ENCODE data around the gene ABCC12.
"Not testable (repeated sequence)": the region's sequence is repeated elsewhere in the genome, so short reads cannot be mapped to it uniquely, and the experiment has no call there.

Gene ABCC12

DNA sequence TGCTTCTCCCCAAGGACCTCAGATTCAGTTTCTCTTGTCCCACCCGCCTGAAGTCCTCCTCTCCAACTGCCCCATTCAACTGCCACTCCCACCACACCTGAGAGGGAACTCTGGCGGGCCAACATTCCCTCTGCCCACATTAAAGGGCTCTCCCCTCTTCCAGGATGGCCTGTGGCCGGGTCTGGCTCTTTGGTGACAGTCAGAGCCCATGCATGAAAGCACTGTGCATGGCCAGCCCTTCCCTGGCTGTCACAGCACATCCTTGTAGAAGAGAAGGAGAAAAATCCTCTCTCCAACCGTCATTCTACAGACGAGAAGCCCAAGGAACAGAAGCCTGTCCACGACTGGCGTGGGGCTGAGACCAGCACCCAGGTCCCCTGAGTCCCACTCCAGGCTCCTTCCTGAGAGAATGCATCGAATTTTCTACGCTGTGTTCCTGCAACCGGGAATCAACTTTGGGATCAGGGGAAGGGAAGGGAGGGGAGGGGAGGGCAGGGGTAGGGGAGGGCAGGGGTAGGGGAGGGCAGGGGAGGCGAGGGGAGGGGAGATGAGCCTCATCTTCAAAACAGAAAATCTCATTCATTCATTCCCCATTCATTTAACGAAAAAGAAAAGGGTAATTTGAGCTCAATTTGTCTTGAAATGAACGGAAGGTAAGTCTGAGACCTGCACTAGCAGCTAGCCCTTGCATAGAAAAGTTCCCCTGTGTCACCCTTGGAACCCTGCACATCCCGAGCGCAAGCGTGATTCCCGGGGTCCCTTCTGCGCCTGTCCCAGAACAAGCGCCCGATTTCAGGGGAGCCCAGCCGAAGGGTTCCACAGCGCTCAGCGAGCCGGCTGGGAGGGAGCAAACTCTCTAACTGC lies at the start of gene ABCC12:
Gene ABCC12, minus strand, starts transcription at position 68 of the 864 bp plus-strand sequence. CDS start 9,569 bp downstream, outside the sequence.
- in situ Hi-C loops (cut with MboI; ENCODE audit: low sequenced_read_pairs): loop anchor here (25.0 kb wide), 1 partner anchor 1019 kb away; the partner anchor contains the start of gene NETO2

DNA sequence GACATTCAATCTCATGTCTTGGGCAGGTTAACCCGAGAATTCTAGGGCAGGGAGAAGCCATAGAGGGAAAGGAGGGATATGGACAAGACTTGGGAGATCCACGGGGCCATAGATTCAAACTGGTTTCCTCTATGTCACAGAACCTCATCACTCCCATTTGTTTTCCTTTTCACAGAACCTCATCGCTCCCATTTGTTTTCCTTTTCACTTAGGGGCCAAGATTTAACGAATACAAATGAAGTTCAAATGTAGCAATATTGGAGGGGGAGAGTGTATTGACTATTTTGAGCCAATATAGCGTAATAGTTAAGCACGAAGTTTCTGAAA lies 49.0 kb upstream of the ABCC12 start:
- in situ Hi-C loops (cut with MboI; ENCODE audit: low sequenced_read_pairs): no loop called here

DNA sequence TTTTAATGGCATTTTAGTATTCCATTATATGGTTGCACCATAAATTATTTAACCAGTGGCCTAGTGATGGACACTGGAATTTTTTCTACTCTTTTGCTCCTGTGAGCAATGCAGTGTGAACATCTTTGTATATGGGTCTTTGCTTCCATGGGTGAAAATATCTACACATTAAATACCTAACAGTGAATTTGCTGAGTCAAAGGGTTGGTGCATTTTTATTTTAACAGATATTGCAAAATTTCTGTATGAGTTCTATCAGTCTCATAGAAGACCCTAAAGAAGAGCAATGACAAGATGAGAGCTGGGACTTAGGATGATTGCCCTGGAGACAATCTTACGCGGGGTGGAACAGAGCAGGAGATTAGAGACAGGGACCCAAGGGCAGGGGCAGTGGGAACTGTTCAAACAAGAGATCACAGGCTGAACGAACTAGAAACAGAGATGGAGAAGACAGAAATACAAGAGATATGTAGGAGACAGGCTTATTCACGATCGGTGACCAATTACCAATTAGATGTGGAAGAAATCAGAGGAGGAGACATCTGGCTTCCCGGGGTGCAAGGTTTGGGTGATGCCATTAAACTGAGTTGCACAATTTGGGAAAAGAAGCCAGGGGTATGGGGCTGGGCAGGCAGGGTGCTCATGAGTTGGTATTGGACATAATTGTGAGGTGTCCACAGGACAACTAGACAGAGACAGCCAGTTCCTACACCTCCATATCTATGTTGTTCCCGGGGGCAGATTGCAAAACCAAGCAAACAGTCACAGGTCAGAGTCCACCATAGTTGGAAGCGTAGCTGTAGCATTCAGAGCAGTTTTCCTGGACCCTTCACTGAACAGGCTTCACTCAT lies 48.4 kb upstream of the ABCC12 start:
- in situ Hi-C loops (cut with MboI; ENCODE audit: low sequenced_read_pairs): no loop called here

DNA sequence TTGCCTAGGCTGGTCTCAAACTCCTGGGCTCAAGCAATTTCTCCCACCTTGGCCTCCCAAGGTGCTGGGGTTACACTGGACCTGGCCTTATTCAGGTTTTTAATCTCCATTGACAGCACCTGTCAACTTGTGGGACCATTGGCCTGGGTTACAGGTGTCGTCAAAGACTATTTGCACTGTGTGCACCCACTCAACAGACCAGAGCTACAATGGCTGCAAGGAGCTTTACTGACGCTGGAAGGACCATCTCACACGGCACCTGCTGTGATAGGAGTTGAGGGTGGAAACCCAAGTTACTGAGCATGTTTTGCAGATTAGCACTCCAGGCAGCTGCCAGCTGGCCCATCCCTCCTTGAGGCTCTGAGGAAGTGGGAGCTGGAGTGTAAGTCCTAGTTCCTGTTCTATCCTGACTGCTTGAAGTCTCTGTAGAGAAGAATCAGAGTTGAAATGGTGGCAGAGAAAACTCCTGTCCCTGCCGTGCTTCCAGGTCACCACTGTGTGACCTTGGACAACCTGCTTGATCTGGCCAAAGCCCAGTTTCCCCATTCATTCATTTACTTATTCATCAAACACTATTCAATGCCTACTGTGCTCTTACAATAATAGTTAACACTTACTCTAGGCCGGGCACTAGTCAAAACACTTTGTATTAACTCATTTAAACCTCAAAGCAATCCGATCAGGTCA lies 45.9 kb upstream of the ABCC12 start:
- in situ Hi-C loops (cut with MboI; ENCODE audit: low sequenced_read_pairs): no loop called here

DNA sequence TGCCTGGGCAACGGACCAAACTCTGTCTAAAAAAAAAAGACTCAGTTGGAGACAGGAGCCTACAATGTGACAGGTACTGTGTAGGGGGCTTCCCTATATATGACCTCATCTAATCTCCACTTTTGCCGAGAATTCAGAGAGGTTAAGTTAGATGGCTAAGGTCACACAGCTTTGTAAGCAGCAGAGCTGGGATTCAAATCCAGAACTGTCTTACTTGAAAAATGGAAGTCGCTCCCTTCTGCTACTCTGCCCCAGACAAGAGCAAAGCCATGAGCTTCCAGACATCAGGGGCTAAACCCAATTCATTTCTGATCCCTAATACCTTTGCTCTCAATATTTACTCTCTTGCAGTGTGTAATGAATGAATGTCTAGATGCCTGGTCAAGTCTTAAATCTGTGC lies 41.5 kb upstream of the ABCC12 start:
- in situ Hi-C loops (cut with MboI; ENCODE audit: low sequenced_read_pairs): no loop called here

DNA sequence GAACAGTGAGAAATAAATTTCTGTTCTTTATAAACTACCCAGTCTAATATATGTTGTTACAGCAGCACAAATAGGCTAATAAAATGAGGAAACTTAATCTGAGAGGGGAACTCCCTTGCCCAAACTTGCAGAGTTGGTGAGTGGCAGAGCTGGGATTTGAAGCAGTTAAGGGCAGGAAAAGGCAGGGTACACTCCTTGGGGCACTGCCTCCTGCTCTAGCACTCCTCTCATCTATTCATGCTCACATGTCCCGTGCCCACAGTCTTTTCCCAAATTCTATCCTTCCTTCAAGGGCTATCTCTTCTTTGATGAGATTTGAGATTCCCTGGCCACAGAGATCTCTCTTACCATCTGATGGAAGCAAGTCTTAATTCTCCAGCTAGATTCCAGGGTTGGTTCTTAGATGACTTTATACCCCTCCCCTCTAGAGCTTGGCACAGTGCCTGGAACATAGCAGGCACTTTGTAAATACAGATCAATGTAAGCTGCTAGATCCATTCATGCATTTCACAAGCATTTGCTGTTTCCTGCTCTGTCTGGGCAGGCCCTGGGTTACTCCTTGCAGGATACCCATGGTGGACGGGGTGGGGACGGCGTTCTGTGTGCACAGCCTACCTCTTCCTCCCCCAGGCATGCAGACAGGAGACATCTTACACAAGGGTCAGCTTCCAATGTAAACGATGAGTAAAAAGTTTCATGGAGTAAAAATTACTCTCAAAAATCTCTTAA lies 39.2 kb upstream of the ABCC12 start:
- in situ Hi-C loops (cut with MboI; ENCODE audit: low sequenced_read_pairs): no loop called here

DNA sequence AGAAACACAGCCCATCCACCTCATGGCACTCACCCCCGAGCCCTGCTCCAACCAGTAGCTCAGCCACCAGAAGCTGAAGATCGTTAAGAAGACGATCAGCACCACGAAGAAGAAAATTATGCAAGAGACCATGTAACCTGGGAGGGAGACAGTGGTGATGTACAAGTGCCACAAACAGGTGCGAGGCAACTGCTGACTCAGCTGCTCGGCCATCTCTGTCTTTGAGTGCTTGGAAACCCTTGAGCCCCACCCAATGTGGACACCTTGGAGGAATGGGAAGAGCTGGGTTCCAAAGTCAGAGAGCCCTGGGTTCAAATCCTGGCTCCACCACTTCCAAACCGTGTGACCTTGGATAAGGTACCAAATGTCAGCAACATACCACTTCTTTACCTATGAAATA lies 38.1 kb upstream of the ABCC12 start:
- in situ Hi-C loops (cut with MboI; ENCODE audit: low sequenced_read_pairs): no loop called here

DNA sequence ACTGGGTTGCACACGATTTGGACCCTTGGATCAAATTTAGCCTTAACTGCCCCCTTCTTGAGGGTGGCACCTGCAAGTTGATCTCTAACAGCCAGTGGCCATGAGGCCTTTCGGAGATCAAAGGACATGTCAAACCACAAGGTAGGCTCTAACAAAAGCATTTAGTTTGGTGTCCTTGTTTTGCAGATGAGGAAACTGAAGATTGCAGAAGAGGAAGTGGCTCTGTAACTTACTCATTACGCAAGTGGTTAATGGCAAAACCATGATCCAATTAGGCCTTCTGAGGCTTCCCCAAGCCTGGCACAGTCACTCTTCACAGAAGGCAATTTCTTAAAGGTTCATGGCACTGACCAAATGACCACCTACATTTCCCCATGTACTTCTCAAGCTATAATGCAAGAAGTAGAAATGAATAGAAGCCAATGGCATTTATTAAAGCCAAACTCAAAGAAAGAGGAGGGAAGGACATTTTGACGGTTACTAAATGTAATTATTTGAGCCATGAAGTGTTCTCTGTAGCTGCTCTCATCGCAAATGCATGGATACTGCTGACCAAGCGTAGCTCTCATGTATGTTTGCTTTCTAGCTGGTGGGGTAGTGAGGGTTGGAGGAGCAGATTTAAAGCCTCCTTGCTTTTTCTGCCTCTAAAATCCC lies 32.8 kb upstream of the ABCC12 start:
- in situ Hi-C loops (cut with MboI; ENCODE audit: low sequenced_read_pairs): no loop called here

DNA sequence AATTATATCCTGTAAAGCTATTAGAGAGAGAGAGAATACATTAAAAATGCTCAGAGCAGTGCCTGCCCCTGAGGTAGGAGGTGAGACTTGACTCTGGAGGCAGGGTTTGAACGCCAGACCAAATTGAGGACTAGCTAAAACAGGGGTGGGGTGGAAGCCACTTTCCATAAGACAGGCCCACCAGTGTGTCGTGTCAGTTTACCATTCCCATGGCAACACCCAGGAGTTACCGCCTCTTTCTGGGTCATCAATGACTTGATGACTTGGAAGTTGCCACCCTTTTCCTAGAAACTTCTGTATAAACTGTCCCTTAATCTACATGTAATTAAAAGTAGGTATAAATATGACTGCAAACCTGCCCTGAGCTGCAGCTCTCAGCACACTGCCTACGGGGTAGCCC lies 32.0 kb upstream of the ABCC12 start:
- in situ Hi-C loops (cut with MboI; ENCODE audit: low sequenced_read_pairs): no loop called here

DNA sequence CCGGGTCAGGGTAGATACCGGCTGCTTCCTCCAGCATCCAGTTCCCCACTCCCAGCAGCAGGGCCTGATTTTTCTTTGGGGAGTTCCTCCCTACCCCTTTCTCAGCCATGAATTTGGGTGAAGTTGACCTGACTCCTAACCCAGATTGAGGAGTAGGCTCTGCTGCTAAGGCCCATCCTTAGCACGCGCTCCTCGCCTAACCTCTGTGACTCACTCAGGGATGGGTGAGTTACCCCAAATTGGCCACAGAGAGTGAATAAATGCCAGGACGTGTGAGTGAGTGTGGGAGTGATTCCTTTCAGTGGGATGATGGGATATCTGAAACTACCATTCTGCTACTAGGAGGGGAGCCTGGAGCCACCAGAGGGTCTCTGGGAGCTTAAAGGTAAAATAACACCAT lies 28.9 kb upstream of the ABCC12 start:
- in situ Hi-C loops (cut with MboI; ENCODE audit: low sequenced_read_pairs): no loop called here

DNA sequence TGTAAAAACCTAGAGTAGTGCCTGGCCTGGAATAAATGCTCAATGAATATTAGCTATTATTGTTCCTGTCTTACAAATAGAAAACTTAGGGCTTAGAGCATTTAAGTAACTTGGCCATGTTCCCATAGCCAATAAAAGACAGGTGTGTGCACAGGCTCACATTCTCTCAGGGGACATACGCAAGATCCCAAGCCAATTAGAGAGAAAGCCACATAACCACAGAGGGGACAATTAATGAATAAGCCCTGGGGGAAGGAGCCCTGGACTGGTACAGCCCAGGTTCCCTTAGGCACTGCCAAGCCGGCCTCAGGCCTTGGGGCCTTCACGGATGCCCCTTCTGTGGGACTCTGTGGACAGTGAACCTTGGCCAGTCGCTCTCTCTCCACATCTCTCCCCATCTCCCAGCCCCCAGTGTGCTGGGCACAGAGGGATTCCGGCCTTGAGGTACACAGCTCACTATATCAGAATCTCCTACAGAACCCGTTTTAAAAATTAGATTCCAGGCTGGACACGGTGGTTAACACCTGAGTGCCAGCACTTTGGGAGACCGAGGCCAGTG lies 27.3 kb upstream of the ABCC12 start:
- in situ Hi-C loops (cut with MboI; ENCODE audit: low sequenced_read_pairs): no loop called here

DNA sequence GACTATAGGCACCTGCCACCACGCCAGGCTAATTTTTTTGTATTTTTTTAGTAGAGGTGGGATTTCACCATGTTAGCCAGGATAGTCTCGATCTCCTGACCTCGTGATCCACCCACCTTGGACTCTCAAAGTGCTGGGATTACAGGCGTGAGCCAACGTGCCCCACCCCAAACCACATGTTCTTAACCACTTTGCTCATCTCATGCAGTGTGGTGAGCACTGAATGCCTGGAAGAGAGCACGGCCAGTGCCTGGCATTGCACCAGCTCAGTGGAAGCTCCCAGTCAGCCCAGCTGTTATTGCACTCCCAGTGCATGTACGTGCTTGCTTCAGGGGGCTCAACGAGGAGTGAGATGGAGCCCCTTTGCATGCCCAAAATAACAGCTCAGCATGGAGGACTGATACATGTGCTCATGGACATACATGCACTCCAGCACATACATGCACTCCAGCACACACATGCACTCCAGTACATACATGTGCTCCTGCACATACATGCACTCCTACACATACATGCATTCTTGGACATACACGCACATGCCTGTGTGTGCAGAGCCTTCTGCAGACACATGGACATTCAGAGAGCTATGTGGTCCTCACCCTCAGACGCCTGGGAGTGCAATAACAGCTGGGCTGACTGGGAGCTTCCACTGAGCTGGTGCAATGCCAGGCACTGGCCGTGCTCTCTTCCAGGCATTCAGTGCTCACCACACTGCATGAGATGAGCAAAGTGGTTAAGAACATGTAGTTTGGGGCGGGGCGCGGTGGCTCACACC lies 26.1 kb upstream of the ABCC12 start:
- in situ Hi-C loops (cut with MboI; ENCODE audit: low sequenced_read_pairs): not testable (repeated sequence)

DNA sequence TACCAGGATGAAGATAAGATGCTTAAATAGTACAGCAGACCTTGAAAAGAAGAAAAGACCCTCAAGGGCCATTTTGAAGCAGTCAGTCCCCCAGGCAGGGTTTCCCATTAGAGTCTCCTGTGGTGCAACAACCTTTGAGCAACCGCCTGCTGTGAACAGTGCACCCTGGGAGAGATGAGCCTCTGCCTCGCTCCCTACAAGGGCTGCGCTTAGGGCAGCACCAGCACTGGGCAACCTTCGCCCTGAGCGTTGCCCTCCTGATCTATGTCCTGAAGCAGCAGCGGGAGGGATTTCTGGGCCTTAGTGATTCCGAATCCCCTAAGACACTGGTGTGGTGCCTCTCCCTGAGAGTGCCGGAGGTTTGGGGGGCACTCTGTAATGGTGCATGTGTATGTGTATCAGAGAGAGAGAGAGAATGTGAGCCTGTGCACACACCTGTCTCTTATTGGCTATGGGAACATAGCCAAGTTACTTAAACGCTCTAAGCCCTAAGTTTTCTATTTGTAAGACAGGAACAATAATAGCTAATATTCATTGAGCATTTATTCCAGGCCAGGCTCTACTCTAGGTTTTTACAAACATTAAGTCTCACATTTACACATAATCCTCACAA lies 25.2 kb upstream of the ABCC12 start:
- in situ Hi-C loops (cut with MboI; ENCODE audit: low sequenced_read_pairs): no loop called here

DNA sequence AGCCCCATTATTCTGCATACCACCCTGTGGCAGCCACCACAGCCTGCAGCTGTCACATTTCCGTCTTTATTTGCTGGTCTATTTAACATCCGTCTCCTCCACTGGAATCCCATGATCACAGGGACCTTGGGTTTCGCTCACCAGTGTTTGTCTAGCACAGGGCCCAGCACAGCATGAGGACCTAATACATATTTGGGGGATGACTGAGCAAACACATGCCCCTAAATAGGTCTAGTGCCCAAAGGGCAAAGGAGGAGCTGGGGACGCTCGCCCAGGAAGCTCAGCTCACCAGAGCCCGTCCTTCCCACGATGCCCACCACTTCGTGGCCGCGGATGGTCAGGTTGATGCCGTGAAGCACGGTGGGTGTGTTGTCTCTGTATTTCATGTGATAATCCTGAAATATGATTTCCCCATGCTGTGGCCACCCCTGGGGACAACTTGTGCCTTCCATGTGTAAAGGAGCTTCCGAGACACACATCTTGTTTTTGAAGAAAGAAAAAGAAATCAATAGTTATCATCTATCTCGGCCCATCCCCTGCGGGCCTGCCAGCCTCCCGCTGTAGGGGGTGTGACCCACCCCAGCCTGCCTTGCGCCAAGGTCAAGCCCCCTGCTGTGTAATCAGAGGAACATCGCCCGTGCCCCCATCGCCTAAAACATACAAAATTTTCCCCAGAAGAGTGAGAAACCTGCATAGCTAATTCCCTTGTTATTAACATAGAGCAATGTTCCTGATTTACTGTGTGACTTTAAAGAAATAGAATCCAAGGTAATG lies 21.0 kb upstream of the ABCC12 start:
- in situ Hi-C loops (cut with MboI; ENCODE audit: low sequenced_read_pairs): no loop called here

DNA sequence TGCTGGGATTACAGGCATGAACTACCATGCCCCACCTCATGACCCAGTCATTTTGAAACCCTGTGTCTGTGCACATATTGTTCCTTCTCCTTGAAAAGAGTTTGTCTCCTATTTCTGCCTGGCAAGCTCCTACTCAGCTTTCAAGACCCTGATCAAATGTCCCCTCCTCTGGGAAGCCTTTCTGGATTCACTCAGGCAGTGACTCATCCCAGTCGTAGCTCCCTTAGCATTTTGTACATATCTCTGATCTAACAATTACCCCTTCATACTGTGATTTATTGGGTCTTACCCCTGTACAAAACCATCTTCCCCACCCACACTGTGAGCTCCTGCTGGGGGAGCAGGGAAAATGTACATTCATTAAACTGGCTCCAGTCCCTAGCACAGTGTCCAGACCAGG lies 18.1 kb upstream of the ABCC12 start:
- in situ Hi-C loops (cut with MboI; ENCODE audit: low sequenced_read_pairs): loop anchor here (25.0 kb wide), 1 partner anchor 1037 kb away; the partner anchor contains the start of gene NETO2

DNA sequence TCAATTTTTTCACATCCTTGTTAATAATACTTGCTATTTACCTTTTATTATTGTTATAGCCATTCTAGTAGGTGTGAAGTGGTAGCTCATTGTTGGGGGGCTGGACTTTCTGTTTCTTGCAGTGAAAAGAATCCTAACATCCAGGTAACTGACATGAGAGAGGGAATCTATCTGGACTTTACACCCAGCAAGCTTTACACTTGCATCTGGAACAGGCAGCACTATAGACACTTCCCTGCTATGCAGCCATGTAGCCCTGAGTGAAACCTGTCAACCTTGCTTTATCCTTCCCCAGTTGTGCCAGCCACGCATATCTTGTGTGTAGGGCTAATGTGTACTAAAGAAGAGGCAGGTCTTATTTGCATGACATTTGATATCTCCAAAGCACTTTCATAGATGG lies 16.9 kb upstream of the ABCC12 start:
- in situ Hi-C loops (cut with MboI; ENCODE audit: low sequenced_read_pairs): loop anchor here (25.0 kb wide), 1 partner anchor 1035 kb away; the partner anchor contains the start of gene NETO2

DNA sequence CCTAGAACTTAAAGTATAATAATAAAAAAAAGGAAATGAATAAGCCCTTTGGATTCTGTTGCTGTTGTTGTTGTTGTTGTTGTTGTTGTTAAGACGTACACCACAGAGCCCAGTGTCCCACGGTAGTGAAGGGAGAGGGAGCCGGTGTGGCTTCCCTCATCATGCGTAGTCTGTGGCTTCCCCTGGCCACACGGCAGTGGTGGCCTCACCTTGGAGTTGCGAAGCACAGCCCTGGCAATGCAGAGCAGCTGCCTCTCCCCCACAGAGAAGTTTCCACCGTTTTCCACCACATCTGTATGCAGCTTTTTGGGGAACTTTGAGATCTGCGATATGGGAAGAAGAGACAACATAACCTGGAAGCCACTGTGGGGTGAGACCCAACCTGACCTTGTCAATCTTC lies 14.1 kb upstream of the ABCC12 start:
- in situ Hi-C loops (cut with MboI; ENCODE audit: low sequenced_read_pairs): loop anchor here (10.0 to 25.0 kb wide), 2 partner anchors 1033 to 1215 kb away; partner anchors contain the start of gene NETO2

DNA sequence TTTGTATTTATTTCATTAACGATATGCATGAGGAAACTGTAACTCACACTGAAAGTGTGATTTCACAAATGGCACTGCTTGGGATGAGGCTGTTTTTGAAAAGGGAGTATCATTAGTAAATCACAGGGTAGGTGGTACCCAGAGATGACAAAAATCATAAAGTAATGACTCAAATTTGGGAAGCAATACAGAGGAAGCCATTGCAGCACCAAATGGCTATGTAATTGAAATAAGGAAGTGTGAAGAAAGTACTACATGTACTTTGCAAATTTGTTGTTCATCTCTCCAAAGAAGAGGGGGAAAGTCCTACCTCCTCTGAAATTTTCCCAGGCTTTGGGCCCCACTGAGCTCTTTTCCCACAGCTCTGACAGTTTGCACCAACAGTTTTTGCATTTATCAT lies 12.3 kb upstream of the ABCC12 start:
- in situ Hi-C loops (cut with MboI; ENCODE audit: low sequenced_read_pairs): loop anchor here (10.0 to 25.0 kb wide), 2 partner anchors 1031 to 1213 kb away; partner anchors contain the start of gene NETO2

Measured in HL-60/S4 (cell line).